HG02678 (cell line): ENCODE results near the gene DNAJB1.

Source experiments
- ATAC-seq: cut with Tn5 transposase; IDR thresholded peaks from one replicate; pipeline ENCODE4 v1.9.1; 2021; ENCODE audit warnings: mild to moderate bottlenecking, moderate library complexity; ENCODE audit not compliant: unreplicated experiment

DNAJB1 gene

GRCh38 chr19:14475251-14476073, 42.7 kb downstream of the DNAJB1 start, which contains the start of gene PTGER1:
Gene PTGER1, minus strand, starts transcription at chr19:14475354. Its CDS starts 1,034 bp downstream, at chr19:14474320.
- no peak for ATAC-seq

- ATAC-seq, result no peak
Observed at GRCh38 chr19:14474827-14475226, 43.4 kb downstream of the DNAJB1 start.

- ATAC-seq, result no peak
Observed at GRCh38 chr19:14473978-14474578, 44.1 kb downstream of the DNAJB1 start.

- ATAC-seq, result no peak
Observed at GRCh38 chr19:14473073-14473977, 44.9 kb downstream of the DNAJB1 start.

GRCh38 chr19:14472202-14472938, 45.8 kb downstream of the DNAJB1 start:
- ATAC-seq, result no peak

- no peak for ATAC-seq
Observed at GRCh38 chr19:14471436-14472187, 46.6 kb downstream of the DNAJB1 start.

- no peak for ATAC-seq
Observed at GRCh38 chr19:14470031-14470876, 47.9 kb downstream of the DNAJB1 start.

GRCh38 chr19:14467816-14468215, 50.4 kb downstream of the DNAJB1 start:
- ATAC-seq, result no peak

- no peak for ATAC-seq
Observed at GRCh38 chr19:14467391-14467790, 50.8 kb downstream of the DNAJB1 start.
